ENCODE measurements around the gene GOLGB1.

The GOLGB1 gene

GRCh38 chr3:121642601-121643314 lies 106.8 kb downstream of the GOLGB1 start:
- H3K27ac ChIP-seq (ENCODE audit: low read depth, low read length): no peak overlapping the region

GRCh38 chr3:121641127-121641526 lies 108.4 kb downstream of the GOLGB1 start:
- no peaks in the 10 kb centered on the region for H4K20me1 ChIP-seq (ENCODE audit: control insufficient read depth, insufficient read depth, low read depth, low read length)

More at GRCh38 chr3:121642601-121643314, 106.8 kb downstream of the GOLGB1 start:
- no peaks in the 10 kb centered on the region for H3K4me1 ChIP-seq (ENCODE audit: control insufficient read depth, low read length)
- no peaks in the 10 kb centered on the region for H3K27me3 ChIP-seq (ENCODE audit: control insufficient read depth, low read length)
- no peaks in the 10 kb centered on the region for H3K9me2 ChIP-seq (replicated peaks; ENCODE audit: control insufficient read depth, low read length)
- H3F3A ChIP-seq (ENCODE audit: control insufficient read depth, insufficient read depth): no peaks in the 10 kb centered on the region
- no peak for TF ChIP-seq EZH2phosphoT487 (IDR thresholded peaks at IDR 0.05; ENCODE audit: borderline replicate concordance, low read length)
- TF ChIP-seq CTCF (IDR thresholded peaks at IDR 0.05; ENCODE audit: low read depth, low read length, poor library complexity, severe bottlenecking): no peak
- no peaks in the 10 kb centered on the region for H3K79me2 ChIP-seq (ENCODE audit: control insufficient read depth, low read length)
- no peak overlapping the region for H3K4me3 ChIP-seq (ENCODE audit: low read length)
- peaks cover 72% of the 10 kb centered on the region for H3K36me3 ChIP-seq (ENCODE audit: control insufficient read depth, low read length)
- H3K4me2 ChIP-seq (ENCODE audit: low read length): no peak overlapping the region
- no peaks in the 10 kb centered on the region for H3K9me3 ChIP-seq (ENCODE audit: control insufficient read depth, insufficient read depth, low read length)
- no peaks in the 10 kb centered on the region for H4K20me1 ChIP-seq (ENCODE audit: control insufficient read depth, insufficient read depth, low read depth, low read length)

GRCh38 chr3:121637922-121638321 lies 111.6 kb downstream of the GOLGB1 start:
- H3K79me2 ChIP-seq (ENCODE audit: control insufficient read depth, low read length): no peaks in the 10 kb centered on the region
- H3F3A ChIP-seq (ENCODE audit: control insufficient read depth, insufficient read depth): no peaks in the 10 kb centered on the region
- H3K4me2 ChIP-seq (ENCODE audit: low read length): no peak overlapping the region
- H4K20me1 ChIP-seq (ENCODE audit: control insufficient read depth, insufficient read depth, low read depth, low read length): no peaks in the 10 kb centered on the region
- H3K9me2 ChIP-seq (replicated peaks; ENCODE audit: control insufficient read depth, low read length): no peaks in the 10 kb centered on the region
- H3K4me3 ChIP-seq (ENCODE audit: low read length): no peak overlapping the region
- no peaks in the 10 kb centered on the region for H3K4me1 ChIP-seq (ENCODE audit: control insufficient read depth, low read length)
- no peak overlapping the region for H3K27ac ChIP-seq (ENCODE audit: low read depth, low read length)
- H3K9me3 ChIP-seq (ENCODE audit: control insufficient read depth, insufficient read depth, low read length): no peaks in the 10 kb centered on the region
- no peak for TF ChIP-seq CTCF (IDR thresholded peaks at IDR 0.05; ENCODE audit: low read depth, low read length, poor library complexity, severe bottlenecking)
- peaks cover 84% of the 10 kb centered on the region for H3K36me3 ChIP-seq (ENCODE audit: control insufficient read depth, low read length)
- H3K27me3 ChIP-seq (ENCODE audit: control insufficient read depth, low read length): no peaks in the 10 kb centered on the region

More at GRCh38 chr3:121641127-121641526, 108.4 kb downstream of the GOLGB1 start:
- no peaks in the 10 kb centered on the region for H3K4me1 ChIP-seq (ENCODE audit: control insufficient read depth, low read length)
- no peak overlapping the region for H3K27ac ChIP-seq (ENCODE audit: low read depth, low read length)
- no peaks in the 10 kb centered on the region for H3K79me2 ChIP-seq (ENCODE audit: control insufficient read depth, low read length)
- no peaks in the 10 kb centered on the region for H3F3A ChIP-seq (ENCODE audit: control insufficient read depth, insufficient read depth)
- no peak overlapping the region for H3K4me2 ChIP-seq (ENCODE audit: low read length)
- H3K27me3 ChIP-seq (ENCODE audit: control insufficient read depth, low read length): no peaks in the 10 kb centered on the region
- H3K9me3 ChIP-seq (ENCODE audit: control insufficient read depth, insufficient read depth, low read length): no peaks in the 10 kb centered on the region
- peaks cover 84% of the 10 kb centered on the region for H3K36me3 ChIP-seq (ENCODE audit: control insufficient read depth, low read length)
- H3K9me2 ChIP-seq (replicated peaks; ENCODE audit: control insufficient read depth, low read length): no peaks in the 10 kb centered on the region
- no peak for TF ChIP-seq EZH2phosphoT487 (IDR thresholded peaks at IDR 0.05; ENCODE audit: borderline replicate concordance, low read length)
- no peak for TF ChIP-seq CTCF (IDR thresholded peaks at IDR 0.05; ENCODE audit: low read depth, low read length, poor library complexity, severe bottlenecking)
- no peak overlapping the region for H3K4me3 ChIP-seq (ENCODE audit: low read length)
